ENCODE measurements around the gene AFDN.

Gene AFDN

DNA sequence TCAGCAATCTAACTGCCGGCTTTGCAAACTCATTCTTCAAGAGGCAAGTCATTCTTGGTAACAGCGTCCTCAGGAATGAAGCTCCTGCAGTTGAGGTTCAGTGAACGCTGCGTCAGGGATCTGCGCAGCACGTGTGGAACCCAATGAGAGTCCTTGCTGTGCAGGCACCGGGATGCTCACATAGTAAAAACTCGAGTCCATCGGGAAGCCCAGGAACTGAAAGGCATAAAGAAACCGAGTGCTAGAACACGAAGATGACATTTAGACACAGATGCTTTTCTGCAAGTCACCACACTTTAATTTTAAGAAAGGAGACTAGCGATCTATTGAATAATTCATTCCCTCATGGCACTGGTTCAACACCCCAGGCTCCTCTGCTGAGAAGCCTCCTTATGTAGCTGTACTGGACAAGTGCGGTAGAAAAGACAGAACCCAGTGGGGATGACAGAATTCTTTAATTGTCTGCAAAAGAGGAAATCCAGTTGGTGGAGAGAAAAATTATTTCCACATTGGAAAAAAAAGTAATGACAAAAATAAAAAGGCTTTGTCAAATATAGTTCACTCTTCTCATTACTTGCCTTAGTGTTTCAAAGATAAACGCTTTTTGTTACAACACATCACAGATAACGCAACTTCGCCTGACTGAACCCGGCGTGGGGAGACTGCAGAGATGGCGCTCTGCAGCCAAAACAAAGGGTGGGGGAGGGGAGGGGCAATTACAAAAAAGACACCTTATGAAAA lies 1.9 kb upstream of the AFDN start:
- no peaks in the 10 kb centered on the region for H3K36me3 ChIP-seq (ENCODE audit: insufficient read depth)
- H3K9ac ChIP-seq: no peak overlapping the region
- H3K27ac ChIP-seq: no peak overlapping the region
- TF ChIP-seq, protein P1, sequence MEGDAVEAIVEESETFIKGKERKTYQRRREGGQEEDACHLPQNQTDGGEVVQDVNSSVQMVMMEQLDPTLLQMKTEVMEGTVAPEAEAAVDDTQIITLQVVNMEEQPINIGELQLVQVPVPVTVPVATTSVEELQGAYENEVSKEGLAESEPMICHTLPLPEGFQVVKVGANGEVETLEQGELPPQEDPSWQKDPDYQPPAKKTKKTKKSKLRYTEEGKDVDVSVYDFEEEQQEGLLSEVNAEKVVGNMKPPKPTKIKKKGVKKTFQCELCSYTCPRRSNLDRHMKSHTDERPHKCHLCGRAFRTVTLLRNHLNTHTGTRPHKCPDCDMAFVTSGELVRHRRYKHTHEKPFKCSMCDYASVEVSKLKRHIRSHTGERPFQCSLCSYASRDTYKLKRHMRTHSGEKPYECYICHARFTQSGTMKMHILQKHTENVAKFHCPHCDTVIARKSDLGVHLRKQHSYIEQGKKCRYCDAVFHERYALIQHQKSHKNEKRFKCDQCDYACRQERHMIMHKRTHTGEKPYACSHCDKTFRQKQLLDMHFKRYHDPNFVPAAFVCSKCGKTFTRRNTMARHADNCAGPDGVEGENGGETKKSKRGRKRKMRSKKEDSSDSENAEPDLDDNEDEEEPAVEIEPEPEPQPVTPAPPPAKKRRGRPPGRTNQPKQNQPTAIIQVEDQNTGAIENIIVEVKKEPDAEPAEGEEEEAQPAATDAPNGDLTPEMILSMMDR (conservative IDR thresholded peaks at IDR 0.05; ENCODE audit: low read depth, low read length): no peak
- H2AFZ ChIP-seq (ENCODE audit: low read depth): no peak overlapping the region
- peaks cover 22% of the 10 kb centered on the region; the same call in 1 of the 2 replicates for H3K79me2 ChIP-seq (ENCODE audit: insufficient read depth, low read depth)
- H3K27me3 ChIP-seq (ENCODE audit: insufficient read depth, low read depth): no peaks in the 10 kb centered on the region
- H4K20me1 ChIP-seq (ENCODE audit: insufficient read depth): peaks cover 4% of the 10 kb centered on the region; the same call in 1 of the 2 replicates
- peaks cover 20% of the 10 kb centered on the region for H3K4me1 ChIP-seq (ENCODE audit: low read depth, poor library complexity, severe bottlenecking)
- no peak overlapping the region for H3K4me2 ChIP-seq
- H3K4me3 ChIP-seq (IDR thresholded peaks at IDR 0.05; ENCODE audit: insufficient read depth, low read depth, low read length): no peak overlapping the region

DNA sequence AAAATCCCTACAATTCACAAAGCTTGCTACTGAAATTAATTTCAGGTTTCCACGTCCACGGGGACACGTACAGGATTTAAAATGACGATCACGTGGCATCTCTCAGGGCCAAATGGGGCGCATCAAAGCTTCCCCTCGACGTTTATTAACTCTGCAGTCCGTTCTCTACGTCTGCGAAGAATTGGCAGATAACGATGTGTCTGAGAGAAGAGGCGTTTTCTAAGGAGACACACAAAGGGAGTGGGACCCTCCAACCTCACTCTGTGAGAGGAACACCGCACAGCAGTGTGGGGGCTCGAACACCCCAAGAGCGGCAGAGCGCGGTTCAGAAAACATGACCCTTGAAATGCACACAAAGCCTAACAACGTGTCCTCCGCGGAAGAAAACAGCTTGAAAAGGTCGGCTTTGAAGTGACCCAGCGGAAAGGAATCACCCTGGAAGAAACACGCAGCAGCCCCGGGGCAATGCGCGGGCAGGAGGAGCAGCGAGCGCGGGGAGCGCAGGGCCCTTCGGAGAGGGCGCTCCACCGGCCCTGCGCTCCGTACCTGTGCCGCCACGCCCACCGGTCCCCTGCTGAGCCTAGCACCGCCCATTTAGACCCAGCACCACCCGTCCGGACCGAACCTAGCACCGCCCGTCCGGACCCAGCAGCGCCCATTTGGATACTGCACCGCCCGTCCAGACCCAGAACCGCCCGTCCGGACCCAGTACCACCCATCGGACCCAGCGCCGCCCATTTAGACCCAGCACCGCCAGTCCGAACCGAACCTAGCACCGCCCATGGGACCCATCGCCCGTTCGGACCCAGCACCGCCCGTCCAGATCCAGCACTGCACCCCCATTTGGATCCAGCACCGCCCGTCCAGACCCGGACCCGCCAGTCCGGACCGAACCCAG lies 1.1 kb upstream of the AFDN start:
- peaks cover 28% of the 10 kb centered on the region for H3K4me1 ChIP-seq (ENCODE audit: low read depth, poor library complexity, severe bottlenecking)
- peaks cover 30% of the 10 kb centered on the region for H3K79me2 ChIP-seq (ENCODE audit: insufficient read depth, low read depth)
- no peak overlapping the region; the same call in 1 of the 2 replicates for H3K9ac ChIP-seq
- peak overlapping the region; percentile 99; the same call in 1 of the 2 replicates for H2AFZ ChIP-seq (ENCODE audit: low read depth)
- peak overlapping the region; percentile 48; the same call in 1 of the 2 replicates for H3K4me2 ChIP-seq
- TF ChIP-seq, protein P1 (conservative IDR thresholded peaks at IDR 0.05; ENCODE audit: low read depth, low read length): no peak
- no peaks in the 10 kb centered on the region for H3K27me3 ChIP-seq (ENCODE audit: insufficient read depth, low read depth)
- no peaks in the 10 kb centered on the region for H3K36me3 ChIP-seq (ENCODE audit: insufficient read depth)
- no peak overlapping the region for H3K27ac ChIP-seq
- peaks cover 4% of the 10 kb centered on the region; the same call in 1 of the 2 replicates for H4K20me1 ChIP-seq (ENCODE audit: insufficient read depth)
- H3K4me3 ChIP-seq (IDR thresholded peaks at IDR 0.05; ENCODE audit: insufficient read depth, low read depth, low read length): no peak overlapping the region

DNA sequence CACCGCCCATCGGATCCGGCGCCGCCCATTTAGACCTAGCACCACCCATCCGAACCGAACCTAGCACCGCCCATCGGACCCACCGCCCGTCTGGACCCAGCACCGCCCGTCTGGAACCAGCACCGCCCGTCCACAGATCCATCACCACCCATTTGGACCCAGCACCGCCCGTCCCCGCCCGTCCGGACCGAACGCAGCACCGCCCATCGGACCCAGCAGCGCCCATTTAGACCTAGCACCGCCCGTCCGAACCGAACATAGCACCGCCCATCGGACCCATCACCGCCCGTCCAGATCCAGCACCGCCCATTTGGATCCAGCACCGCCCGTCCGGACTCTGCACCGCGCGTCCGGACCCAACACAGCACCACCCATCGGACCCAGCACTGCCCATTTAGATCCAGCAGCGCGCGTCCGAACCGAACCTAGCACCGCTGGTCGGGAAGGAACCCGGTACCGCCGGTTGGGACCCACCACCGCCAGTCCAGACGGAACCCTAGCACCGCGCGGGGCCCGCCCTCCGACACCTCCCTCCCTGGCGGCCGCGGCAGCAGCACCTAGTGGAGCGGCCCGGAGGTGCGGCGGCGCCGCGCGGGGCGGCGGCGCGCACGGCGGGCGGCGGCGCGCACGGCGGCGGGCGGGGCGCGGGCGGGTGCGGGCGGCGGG lies 348 bp upstream of the AFDN start:
- Histone ChIP-seq H2AFZ (ENCODE audit: low read depth) (peak overlapping the region; percentile 99), H3K4me3 (IDR thresholded peaks at IDR 0.05; ENCODE audit: insufficient read depth, low read depth, low read length) (no peak overlapping the region), H3K4me2 (peak overlapping the region; percentile 48; the same call in 1 of the 2 replicates), H3K9ac (peak overlapping the region; percentile 53; the same call in 1 of the 2 replicates), H3K27me3 (ENCODE audit: insufficient read depth, low read depth) (no peaks in the 10 kb centered on the region), H4K20me1 (ENCODE audit: insufficient read depth) (peaks cover 4% of the 10 kb centered on the region; the same call in 1 of the 2 replicates), H3K4me1 (ENCODE audit: low read depth, poor library complexity, severe bottlenecking) (peaks cover 36% of the 10 kb centered on the region), H3K27ac (no peak overlapping the region), H3K79me2 (ENCODE audit: insufficient read depth, low read depth) (peaks cover 38% of the 10 kb centered on the region), H3K36me3 (ENCODE audit: insufficient read depth) (no peaks in the 10 kb centered on the region)
- TF ChIP-seq, protein P1 (conservative IDR thresholded peaks at IDR 0.05; ENCODE audit: low read depth, low read length): no peak

Measured in KMS-11 (cell line).